ENCODE data around the gene PPT2.

PPT2 gene

DNA sequence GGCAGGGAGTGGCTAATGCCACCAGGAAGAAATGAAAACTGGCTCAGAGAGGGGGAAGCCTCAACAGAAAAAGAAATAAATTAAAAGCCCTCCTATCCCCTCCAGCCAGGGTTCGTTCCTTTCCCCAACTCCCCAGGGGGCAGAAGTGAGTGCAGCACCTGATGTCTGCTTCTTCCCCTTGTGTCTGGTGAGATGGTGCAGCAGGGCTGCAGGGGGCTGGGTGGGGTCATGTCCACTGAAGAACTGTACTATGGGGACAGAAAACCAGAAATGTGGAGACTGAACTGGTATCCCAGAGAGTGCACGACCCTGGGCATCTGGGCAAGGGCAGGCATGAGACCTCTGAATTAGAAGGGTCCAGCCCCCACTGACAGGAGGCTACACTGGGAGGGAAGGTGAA lies 14.4 kb downstream of the PPT2 start:
- Histone ChIP-seq H3K4me2 (ENCODE audit: low read depth, low read length, poor library complexity, severe bottlenecking) (no peak overlapping the region), H3K9ac (ENCODE audit: low read depth, low read length, poor library complexity, severe bottlenecking) (no peak overlapping the region), H3K9me3 (ENCODE audit: insufficient read depth, low read depth, low read length) (no peaks in the 10 kb centered on the region), H3K9me2 (replicated peaks; ENCODE audit: low read depth, low read length) (no peaks in the 10 kb centered on the region), H2AFZ (ENCODE audit: low read length) (no peak overlapping the region), H4K20me1 (ENCODE audit: insufficient read depth, low read length, poor library complexity, severe bottlenecking) (no peaks in the 10 kb centered on the region), H3K27me3 (ENCODE audit: insufficient read depth, low read length, poor library complexity, severe bottlenecking) (no peaks in the 10 kb centered on the region), H3K4me3 (ENCODE audit: low read length, poor library complexity, severe bottlenecking) (no peak overlapping the region), H3K36me3 (ENCODE audit: insufficient read depth, low read length) (peaks cover 17% of the 10 kb centered on the region; the same call in 1 of the 2 replicates), H3F3A (ENCODE audit: low read depth) (no peaks in the 10 kb centered on the region), H3K79me2 (ENCODE audit: insufficient read depth, low read length) (peaks cover under 1% of the 10 kb centered on the region; the same call in 1 of the 2 replicates), H3K4me1 (ENCODE audit: insufficient read depth, low read length, poor library complexity, severe bottlenecking) (peaks cover 7% of the 10 kb centered on the region)
- TF ChIP-seq, protein P1, sequence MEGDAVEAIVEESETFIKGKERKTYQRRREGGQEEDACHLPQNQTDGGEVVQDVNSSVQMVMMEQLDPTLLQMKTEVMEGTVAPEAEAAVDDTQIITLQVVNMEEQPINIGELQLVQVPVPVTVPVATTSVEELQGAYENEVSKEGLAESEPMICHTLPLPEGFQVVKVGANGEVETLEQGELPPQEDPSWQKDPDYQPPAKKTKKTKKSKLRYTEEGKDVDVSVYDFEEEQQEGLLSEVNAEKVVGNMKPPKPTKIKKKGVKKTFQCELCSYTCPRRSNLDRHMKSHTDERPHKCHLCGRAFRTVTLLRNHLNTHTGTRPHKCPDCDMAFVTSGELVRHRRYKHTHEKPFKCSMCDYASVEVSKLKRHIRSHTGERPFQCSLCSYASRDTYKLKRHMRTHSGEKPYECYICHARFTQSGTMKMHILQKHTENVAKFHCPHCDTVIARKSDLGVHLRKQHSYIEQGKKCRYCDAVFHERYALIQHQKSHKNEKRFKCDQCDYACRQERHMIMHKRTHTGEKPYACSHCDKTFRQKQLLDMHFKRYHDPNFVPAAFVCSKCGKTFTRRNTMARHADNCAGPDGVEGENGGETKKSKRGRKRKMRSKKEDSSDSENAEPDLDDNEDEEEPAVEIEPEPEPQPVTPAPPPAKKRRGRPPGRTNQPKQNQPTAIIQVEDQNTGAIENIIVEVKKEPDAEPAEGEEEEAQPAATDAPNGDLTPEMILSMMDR (conservative IDR thresholded peaks at IDR 0.05; ENCODE audit: low read length) = no peak
- no peak for TF ChIP-seq EZH2phosphoT487 (IDR thresholded peaks at IDR 0.05; ENCODE audit: borderline replicate concordance)

DNA sequence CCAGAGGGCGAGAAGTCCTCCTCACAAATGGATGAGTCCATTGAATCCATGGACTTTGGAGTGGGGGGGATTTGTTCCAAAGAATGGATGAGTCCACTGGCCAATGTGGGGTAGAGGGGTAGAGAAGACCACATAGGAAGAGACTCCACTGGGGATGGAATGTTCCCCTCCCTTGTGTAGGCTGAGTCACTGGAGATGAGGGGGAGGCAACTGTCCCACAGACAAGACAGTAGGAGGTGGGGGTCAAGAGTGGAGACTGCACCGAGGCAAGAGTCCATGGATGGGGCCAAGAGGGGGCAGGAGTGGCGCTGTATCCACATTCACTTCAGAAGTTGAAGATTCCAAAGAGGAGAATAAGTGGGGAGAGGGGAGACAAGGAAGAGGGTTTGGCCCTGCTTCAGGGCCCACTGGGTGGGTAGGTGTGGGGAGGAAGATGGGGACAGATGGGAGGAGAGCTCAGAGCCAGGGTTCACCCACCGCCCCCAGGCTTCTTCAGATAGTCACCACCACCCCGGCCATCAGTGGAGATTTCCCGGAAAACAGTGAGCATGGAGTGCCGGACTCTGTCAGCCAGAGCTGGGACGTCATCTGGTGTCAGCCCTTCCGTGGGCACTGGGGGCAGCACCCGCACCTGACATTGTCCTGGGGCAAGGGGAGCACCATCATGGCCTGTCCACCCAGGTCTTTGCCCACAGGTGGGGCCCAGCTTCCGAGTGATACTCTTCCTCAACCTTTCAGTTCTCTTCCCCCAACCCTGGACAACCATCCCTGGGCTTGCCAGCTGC lies 15.1 kb downstream of the PPT2 start:
- Histone ChIP-seq H3K79me2 (ENCODE audit: insufficient read depth, low read length) (peaks cover 7% of the 10 kb centered on the region; the same call in 1 of the 2 replicates), H3K4me3 (ENCODE audit: low read length, poor library complexity, severe bottlenecking) (no peak overlapping the region), H3K9ac (ENCODE audit: low read depth, low read length, poor library complexity, severe bottlenecking) (no peak overlapping the region), H3K36me3 (ENCODE audit: insufficient read depth, low read length) (peaks cover 17% of the 10 kb centered on the region; the same call in 1 of the 2 replicates), H3K9me3 (ENCODE audit: insufficient read depth, low read depth, low read length) (no peaks in the 10 kb centered on the region), H3K4me2 (ENCODE audit: low read depth, low read length, poor library complexity, severe bottlenecking) (no peak overlapping the region), H2AFZ (ENCODE audit: low read length) (no peak overlapping the region), H3K9me2 (replicated peaks; ENCODE audit: low read depth, low read length) (no peaks in the 10 kb centered on the region), H4K20me1 (ENCODE audit: insufficient read depth, low read length, poor library complexity, severe bottlenecking) (no peaks in the 10 kb centered on the region), H3K27me3 (ENCODE audit: insufficient read depth, low read length, poor library complexity, severe bottlenecking) (no peaks in the 10 kb centered on the region), H3F3A (ENCODE audit: low read depth) (no peaks in the 10 kb centered on the region), H3K4me1 (ENCODE audit: insufficient read depth, low read length, poor library complexity, severe bottlenecking) (peaks cover 10% of the 10 kb centered on the region)
- no peak for TF ChIP-seq EZH2phosphoT487 (IDR thresholded peaks at IDR 0.05; ENCODE audit: borderline replicate concordance)
- TF ChIP-seq, protein P1 (conservative IDR thresholded peaks at IDR 0.05; ENCODE audit: low read length) = no peak; the same call in 1 of the 2 replicates

DNA sequence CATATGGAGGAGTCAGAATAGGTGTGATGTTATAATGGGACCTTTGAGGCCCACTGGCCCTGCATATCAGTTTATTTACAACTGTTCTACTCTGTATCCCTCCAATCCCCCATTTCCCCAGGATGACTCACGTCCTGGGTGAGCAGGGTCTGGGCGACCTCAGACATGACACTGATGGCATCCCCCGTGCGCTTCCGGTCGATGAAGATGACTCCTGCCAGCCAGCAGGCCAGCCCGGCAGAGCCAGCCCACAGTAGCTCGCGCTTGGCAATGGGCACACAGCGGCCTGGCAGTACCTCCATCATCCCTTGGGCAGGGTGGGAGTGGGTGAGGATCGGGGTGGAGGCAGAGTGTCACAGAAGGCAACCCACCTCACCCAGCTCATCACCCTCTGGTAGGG lies 16.4 kb downstream of the PPT2 start:
- Histone ChIP-seq H2AFZ (ENCODE audit: low read length) (no peak overlapping the region), H3K79me2 (ENCODE audit: insufficient read depth, low read length) (peaks cover 20% of the 10 kb centered on the region), H3K9me3 (ENCODE audit: insufficient read depth, low read depth, low read length) (no peaks in the 10 kb centered on the region), H3K27me3 (ENCODE audit: insufficient read depth, low read length, poor library complexity, severe bottlenecking) (no peaks in the 10 kb centered on the region), H3K4me3 (ENCODE audit: low read length, poor library complexity, severe bottlenecking) (no peak overlapping the region), H3K9me2 (replicated peaks; ENCODE audit: low read depth, low read length) (no peaks in the 10 kb centered on the region), H4K20me1 (ENCODE audit: insufficient read depth, low read length, poor library complexity, severe bottlenecking) (no peaks in the 10 kb centered on the region), H3K9ac (ENCODE audit: low read depth, low read length, poor library complexity, severe bottlenecking) (no peak overlapping the region), H3F3A (ENCODE audit: low read depth) (no peaks in the 10 kb centered on the region), H3K36me3 (ENCODE audit: insufficient read depth, low read length) (peaks cover 17% of the 10 kb centered on the region; the same call in 1 of the 2 replicates), H3K4me1 (ENCODE audit: insufficient read depth, low read length, poor library complexity, severe bottlenecking) (peaks cover 21% of the 10 kb centered on the region), H3K4me2 (ENCODE audit: low read depth, low read length, poor library complexity, severe bottlenecking) (no peak overlapping the region)
- TF ChIP-seq EZH2phosphoT487 (IDR thresholded peaks at IDR 0.05; ENCODE audit: borderline replicate concordance) = no peak
- TF ChIP-seq, protein P1 (conservative IDR thresholded peaks at IDR 0.05; ENCODE audit: low read length) = no peak
